Measurements from ENCODE around the gene PIF1.
"Not testable (repeated sequence)": the region's sequence is repeated elsewhere in the genome, so short reads cannot be mapped to it uniquely, and the experiment has no call there.

The PIF1 gene

GRCh38 chr15:64847876-64848716 is 22.6 kb upstream of the PIF1 start:
- no peak for DNase-seq (ENCODE audit: low read depth in 2 of 2)

- DNase-seq (ENCODE audit: low read depth in 2 of 2): no peak
Measured at GRCh38 chr15:64847448-64847847, 22.0 kb upstream of the PIF1 start.

DNA sequence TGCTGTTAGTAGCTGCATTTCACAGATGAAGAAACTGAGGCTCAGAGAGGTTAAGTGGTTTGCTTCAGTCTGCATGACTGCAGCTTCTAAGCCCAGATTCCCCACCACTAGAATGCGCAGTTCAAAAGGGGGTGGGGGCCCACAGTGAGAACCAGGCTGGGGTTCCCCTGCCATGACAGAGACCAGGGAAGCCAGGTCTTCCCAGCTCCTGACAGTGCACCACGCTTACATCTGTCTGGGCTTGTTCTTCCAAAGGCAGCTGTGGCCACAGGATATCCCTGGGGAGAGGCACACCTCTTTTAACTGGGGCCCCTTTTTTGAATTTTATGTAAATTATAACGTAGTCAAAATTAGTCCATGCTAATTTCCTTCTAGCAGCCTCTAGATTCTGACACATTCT is 21.6 kb upstream of the PIF1 start:
- no peak for DNase-seq (ENCODE audit: low read depth in 2 of 2)

GRCh38 chr15:64845831-64846595 is 20.6 kb upstream of the PIF1 start:
- DNase-seq (ENCODE audit: low read depth in 2 of 2): no peak

DNA sequence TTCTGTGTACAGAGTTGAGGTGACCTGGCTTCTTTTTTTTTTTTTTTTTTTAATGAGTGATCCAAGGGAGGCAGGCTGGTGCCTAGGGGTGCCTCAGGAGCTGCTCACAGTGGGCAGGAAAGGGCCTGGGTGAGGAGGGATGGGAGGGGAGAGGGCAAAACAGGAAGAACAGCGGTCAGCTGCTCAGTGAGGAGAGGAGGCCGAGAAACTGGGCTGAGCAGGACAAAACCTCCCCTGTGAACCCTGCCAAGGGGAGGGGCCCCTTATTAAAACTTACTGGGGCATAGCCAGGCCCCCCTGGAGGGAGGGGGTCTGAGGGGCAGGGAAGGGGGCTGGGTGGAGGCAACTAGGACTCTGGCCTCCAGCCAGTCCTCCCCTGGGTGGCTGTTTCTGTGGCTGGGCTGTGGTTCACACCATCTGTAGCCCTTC is 19.8 kb upstream of the PIF1 start:
- DNase-seq (ENCODE audit: low read depth in 2 of 2): no peak

DNA sequence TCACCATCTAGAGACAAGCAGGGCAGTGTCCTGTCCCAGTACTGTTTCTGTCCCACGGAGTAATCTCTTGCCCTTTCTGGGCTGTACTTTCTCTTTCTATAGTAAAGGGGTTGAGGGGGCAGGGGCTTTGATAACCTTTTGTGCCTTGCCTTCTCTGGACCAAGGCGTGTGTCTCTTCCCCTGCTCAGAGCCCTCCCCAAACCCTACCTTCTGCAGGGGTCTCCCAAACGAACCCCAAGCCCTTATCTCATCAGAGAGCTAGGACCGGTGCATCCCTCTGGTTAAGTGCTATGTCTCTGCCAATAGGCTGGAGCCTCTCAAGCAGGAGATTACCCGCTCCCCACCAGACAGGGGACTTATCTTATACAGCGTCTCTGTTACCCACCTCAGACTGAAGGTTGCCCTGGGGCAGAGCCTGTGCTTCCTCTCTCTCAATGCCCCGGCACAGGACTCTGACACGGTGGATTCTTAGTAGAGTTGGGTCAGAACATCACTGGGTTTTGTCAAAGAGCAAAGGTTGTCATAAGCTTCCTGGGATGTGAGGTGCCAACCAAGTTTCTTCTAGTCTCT is 19.2 kb upstream of the PIF1 start:
- DNase-seq (ENCODE audit: low read depth in 2 of 2): no peak

- DNase-seq (ENCODE audit: low read depth in 2 of 2): no peak
Measured at GRCh38 chr15:64843991-64844390, 18.5 kb upstream of the PIF1 start.

DNA sequence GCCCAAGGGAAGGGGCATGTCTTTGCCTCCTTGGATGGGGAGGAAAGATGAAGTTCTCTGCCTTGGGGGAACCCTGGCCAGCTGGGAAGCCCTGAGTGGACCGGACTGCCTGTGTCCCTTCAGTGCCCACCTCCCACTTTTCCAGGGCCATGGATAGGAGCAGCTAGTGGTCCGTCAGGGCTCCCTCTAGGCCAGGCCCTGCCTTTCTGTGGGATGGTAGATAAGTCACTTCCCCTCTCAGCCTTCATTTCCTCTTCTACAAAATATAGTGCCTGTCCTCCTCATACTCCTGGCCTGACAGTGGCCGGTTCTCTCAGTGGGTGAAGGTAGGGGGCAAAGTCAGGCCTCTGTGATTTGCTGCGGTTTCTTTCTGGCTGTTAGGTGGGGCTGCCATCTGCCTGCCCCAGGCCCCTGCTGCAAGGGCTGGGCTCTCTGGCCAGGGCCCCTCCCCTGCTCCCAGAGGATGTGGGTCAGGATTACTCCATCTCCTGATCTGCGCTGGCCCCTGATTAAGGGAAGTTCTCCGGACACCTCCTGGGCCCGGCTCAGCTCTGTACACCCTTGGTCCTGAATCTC is 17.6 kb upstream of the PIF1 start:
- DNase-seq (ENCODE audit: low read depth in 2 of 2): no peak

GRCh38 chr15:64842096-64842939 is 16.9 kb upstream of the PIF1 start:
- no peak for DNase-seq (ENCODE audit: low read depth in 2 of 2)

DNA sequence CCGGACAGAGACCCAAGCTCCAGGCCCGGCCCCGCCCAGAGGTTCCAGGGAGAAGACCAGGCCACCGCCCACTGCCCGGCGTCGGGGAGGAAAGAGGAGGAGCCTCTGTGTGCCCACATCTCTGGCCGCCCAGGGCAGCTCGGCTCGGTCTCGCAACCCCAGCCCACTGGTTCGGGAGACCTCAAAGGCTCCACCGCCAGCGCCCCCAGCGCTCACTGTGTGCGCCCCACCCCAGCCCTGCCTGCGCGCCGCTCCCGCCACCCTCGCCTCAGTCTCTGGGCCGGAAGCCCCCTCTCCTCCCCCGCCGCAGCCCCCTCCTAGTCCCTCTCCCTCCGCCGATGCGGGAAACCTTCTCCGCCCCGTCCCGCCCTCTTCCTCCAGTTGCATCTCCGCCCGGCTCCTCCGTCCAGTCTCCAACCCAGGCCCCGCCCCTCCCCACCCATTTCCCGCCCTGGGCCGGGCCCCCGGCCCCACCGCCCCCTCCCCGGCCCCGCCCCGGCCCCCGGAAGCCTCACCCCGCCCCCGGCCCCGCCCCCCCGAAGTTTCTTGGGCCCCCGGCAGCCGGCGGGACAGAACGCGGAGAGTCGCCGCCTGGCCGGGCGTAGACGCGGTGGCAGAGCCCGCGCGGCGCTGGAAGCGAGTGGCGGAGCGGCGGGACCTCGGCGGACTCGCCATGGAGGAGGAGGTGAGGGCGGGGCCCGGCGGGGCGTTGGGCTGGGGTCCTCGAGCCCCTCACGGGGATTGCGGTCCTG is 16.1 kb upstream of the PIF1 start, which contains the start of gene PLEKHO2:
Gene PLEKHO2 (plus strand): TSS at position 572 of the 752 bp plus-strand sequence. CDS start 102 bp downstream, at position 674.
- peak; percentile 87 to 91 for DNase-seq (ENCODE audit: low read depth in 2 of 2)

DNA sequence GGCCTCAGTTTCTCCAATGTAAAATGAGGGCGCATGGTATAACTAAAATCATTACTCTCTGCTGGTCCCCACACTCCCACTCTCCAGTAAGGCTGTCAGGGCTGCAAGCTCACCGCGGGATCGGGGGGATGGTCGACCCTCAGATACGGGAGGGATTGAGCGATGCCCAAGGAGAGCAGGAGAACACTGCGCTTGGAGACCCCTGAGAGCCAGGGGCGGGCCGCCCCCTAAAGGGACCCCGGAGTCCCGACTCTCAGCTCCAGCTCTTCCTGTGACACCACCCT is 15.6 kb upstream of the PIF1 start:
- DNase-seq (ENCODE audit: low read depth in 2 of 2): no peak

- DNase-seq (ENCODE audit: low read depth in 2 of 2): no peak
Measured at GRCh38 chr15:64837502-64837901, 12.1 kb upstream of the PIF1 start.

GRCh38 chr15:64836023-64836536 is 10.6 kb upstream of the PIF1 start:
- DNase-seq (ENCODE audit: low read depth in 2 of 2): no peak

DNA sequence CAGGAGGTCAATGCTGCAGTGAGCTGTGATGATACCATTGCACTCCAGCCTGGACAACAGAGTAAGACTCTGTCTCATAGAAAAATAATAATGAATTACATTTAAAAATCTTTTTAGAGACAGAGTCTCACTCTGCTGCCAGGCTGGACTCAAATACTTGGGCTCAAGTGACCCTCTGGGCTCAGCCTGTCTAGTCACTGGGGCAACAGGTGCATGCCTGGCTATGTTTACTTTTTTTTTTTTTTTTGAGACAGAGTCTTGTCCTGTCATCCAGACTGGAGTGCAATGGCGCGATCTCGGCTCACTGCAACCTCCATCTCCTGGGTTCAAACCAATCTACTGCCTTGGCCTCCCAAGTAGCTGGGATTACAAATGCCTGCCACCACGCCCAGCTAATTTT is 8.2 kb upstream of the PIF1 start:
- DNase-seq (ENCODE audit: low read depth in 2 of 2): no peak

DNA sequence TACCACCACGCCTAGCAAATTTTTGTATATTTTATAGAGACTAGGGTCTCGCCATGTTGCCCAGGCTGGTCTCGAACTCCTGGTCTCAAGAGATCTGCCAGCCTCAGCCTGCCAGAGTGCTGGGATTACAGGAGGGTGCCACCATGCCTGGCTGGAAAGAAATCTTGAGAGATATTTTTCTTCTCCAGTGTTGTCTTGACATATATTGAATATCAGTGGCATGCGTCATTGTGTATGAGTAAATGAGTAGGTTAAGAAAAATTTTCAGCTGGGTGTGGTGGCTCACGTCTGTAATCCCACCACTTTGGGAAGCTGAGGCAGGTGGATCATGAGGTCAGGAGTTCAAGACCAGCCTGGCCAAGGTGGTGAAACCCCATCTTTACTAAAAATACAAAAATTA is 3.5 kb upstream of the PIF1 start:
- DNase-seq (ENCODE audit: low read depth in 2 of 2): no peak

GRCh38 chr15:64824929-64825430 is 467 bp downstream of the PIF1 start:
- no peak for DNase-seq (ENCODE audit: low read depth in 2 of 2)

DNA sequence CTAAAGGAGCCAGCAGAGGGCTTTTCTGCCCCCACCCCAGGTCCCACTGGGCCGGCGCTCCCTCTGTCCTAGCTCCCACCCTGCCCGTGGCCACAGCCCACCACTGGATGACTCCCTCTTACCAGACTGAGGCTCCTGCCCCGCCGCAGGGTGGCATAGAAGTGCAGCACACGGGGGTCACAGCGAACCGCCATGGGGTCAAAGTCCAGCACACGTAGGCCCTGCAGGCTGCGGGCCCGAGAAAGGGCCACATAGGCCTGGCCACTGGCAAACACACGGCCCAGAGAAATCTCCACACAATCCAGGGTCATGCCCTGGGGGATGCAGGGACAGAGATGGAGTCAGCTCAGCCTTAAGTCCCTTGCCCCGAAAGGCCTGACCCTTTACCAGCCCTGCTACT is 9.0 kb downstream of the PIF1 start:
- no peak for DNase-seq (ENCODE audit: low read depth in 2 of 2)

DNA sequence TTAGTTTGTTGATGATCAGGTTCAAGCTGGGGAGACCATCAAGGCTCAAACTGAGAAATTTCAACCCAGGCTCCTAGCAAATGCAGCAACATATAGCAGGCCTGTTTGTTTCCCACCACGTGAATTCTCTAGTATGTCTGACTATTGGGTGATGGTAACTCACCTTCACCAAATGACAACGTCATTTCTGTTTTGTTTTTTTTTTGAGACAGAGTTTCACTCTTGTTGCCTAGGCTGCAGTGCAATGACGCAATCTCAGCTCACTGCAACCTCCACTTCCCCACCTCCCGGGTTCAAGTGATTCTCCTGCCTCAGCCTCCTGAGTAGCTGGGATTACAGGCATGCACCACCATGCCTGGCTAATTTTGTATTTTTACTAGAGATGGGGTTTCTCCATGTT is 10.5 kb downstream of the PIF1 start:
- not testable (repeated sequence) for DNase-seq (ENCODE audit: low read depth in 2 of 2)

- not testable (repeated sequence) for DNase-seq (ENCODE audit: low read depth in 2 of 2)
Measured at GRCh38 chr15:64814283-64814682, 11.2 kb downstream of the PIF1 start.

- DNase-seq (ENCODE audit: low read depth in 2 of 2): no peak
Measured at GRCh38 chr15:64813075-64813474, 12.4 kb downstream of the PIF1 start.
